NCI-H2107 treated with DMSO at 0.1 percent for 48 hours (cell line): ENCODE results near the gene MCEE.
"Not testable (repeated sequence)": the region's sequence is repeated elsewhere in the genome, so short reads cannot be mapped to it uniquely, and the experiment has no call there.

Source experiments
- DNase-seq: peaks from one replicate; lab custom pipeline; 2025; ENCODE audit not compliant: unreplicated experiment; lab: John Stamatoyannopoulos, UW

The MCEE gene

DNA sequence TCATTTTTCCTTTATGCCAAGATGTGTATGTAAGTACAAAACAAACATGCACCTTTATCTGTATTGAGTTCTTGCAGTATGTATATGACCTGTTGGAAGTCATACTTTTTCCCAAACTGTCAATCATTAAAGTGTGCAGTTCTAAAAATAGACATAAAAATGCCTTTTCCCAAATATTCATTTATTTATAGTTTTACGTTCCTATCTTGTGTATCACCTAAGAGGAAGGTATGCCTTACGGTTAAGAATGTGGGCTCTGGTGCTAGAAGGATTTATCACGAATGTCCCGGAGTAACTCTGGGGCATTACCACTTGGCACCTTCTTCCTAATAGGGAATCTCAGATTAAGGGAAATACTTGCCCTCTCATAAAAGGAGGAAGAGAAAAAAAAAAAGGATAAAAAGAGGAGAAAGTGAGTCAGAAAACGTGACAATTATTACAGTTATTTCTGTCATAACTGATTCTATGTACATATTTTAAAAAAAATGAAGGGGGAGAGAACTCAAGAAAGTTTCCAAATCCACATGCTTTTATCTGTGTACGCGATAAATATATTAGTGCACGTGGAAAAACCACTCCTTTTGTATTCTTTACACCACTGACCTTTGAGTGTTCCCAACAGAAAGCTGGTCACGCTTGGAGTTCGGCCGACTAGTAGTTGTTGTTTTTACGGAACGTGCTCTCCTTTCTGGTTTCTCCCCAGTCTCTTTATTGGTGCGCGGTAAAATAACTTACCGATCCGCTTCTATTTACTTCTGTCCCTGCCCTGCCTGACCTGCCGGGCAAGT lies 721 bp downstream of the MCEE start:
- no peak for DNase-seq

DNA sequence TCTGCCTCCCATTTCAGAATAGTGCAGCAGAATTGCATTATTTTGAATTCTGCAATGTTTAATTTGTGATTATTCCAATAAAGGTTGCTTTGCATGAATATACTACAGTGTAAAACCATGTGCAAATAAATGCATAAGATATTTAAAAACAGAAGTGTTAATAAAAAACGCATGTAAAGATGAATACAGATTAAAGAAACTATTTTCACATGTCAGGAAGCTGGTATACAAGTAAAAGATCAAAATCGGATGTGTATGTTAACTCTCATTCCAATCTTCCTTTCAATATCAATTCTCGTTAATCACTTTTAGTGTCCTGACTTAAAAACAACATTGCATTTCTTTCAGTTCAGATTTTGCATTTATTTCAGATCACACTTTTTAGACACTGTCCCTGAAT lies 3.1 kb downstream of the MCEE start:
- DNase-seq, result no peak

DNA sequence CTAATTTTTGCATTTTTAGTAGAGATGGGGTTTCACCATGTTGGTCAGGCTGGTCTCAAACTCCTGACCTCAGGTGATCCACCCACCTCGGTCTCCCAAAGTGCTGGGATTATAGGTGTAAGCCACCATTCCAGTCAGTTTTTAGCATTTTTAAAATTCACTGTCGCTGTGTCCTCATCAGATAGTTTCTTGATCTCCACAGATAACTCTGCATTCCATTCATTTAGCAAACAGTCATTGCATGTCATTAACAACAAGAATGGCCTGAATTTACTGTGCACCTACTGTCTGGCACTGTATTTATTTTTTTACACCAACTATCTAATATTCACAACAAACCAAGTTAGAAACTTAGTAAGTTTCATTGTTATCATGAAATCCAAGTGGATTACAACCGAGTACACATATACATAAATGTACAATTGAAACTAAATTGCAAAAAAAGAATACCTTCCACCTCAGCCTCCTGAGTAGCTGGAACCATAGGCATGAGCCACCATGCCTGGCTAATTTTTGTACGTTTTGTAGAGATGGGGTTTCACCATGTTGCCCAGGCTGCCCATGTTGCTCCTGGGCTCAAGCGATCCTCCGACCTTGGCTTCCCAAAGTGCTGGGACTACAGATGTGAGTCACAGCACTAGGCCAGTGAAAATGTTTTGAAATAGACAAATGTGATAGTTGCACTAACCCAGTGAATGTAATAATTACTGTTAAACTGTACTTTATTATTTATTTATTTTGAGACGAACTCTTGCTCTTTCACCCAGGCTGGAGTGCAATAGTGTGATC lies 4.3 kb downstream of the MCEE start:
- DNase-seq, result no peak

DNA sequence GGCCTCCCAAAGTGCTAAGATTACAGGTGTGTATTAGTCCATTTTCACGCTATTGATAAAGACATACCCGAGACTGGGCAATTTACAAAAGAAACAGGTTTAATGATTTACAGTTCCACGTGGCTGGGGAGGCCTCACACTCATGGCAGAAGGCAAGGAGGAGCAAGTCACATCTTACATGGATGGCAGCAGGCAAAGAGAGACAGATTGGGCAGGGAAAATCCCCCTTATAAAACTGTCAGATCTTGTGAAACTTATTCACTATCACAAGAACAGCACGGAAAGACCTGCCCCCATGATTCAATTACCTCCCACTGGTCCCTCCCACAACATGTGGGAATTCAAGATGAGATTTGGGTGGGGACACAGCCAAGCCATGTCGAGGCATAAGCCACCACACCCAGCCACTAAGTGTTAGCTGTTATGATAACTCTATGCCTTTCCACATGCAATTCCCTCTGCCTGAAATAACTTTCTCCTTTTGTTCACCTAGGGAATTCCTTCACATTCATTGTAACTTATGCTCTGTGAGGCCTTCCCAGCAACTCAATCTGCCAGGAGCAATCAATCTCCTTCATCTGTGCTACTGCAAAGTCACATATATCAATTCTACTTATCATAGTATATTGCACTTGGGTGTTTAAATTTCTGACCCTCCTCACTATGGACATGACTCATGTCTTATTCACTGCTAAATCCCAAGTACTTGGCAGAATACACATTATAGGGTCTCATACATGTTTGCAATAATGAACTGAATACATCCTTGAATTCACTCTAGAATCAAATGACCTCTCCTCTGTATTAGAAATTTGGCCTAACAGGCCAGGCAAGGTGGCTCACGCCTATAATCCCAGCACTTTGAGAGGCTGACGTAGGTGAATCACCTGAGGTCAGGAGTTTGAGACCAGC lies 7.4 kb downstream of the MCEE start:
- no peak for DNase-seq

DNA sequence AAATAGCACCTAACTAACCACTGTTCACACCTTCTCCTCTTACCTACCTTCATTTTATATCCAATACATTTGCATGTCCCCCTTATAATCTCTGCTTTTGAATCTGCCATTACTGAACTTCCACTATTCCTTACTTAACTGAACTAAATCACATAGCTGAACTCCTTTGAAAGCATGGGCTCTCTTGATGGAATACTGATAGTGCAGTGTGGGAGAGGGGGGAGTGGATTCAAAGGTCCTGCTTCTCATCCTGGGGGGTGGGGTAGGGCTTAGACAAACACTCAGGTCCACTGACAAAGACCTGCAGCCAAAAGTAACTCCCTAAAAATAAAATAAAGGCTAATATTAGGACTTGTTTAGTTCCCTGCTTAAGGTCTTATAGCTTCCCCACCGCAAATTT lies 8.6 kb downstream of the MCEE start:
- no peak for DNase-seq

DNA sequence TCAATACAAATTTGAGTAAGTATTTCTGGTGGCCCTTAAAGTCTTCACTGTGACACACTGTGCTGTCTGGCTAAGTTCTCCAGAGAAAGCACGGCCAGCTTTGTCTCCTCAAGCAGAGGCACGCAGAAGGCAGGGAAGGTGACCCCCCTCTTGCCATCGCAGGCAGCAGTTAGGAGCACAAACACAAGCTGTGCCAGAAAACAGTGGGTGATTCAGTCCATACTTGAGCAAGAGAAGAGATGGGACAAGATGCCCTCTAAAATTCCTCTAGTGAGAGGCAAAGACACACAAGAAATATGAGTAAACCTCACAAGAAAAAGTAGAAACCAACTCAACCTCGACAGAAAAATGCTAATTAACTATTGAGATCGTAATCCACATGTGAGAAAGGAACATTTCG lies 9.8 kb downstream of the MCEE start:
- no peak for DNase-seq

DNA sequence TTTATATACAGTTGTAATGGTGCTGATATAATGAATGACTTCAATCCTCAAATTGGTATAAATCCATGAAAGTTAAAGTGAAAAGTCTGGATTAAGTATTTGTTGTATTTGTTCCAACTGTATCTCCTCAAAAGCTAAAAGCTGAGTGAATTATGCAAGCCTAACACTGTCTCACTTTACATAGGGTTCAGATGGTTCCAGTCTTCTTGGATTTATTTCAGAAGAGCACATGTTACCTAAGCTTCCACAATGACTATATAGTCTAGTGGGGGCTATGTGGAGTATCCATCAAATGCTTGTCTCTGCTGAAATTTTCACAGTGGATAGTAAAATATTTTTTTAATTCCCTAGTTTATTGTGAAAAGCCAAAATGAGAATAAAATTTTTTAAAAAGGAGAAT lies 13.0 kb downstream of the MCEE start:
- no peak for DNase-seq

DNA sequence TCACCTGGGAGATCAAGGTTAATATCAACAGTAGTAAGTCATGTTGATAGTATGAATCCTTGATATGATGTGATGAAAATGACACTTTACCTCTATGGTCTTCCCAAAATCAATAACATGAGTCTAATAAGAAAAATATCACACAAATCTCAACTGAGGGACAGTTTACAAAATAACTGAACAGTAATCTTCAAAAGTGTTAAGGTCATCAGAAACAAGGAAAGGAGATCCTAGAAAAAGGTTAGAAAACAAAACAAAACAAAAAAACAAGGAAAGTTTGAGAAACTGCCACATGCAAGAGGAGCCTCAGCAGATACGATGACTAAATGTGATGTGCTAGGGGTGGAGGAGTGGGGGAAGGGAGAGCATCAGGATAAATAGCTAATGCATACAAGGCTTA lies 16.2 kb downstream of the MCEE start:
- no peak for DNase-seq

DNA sequence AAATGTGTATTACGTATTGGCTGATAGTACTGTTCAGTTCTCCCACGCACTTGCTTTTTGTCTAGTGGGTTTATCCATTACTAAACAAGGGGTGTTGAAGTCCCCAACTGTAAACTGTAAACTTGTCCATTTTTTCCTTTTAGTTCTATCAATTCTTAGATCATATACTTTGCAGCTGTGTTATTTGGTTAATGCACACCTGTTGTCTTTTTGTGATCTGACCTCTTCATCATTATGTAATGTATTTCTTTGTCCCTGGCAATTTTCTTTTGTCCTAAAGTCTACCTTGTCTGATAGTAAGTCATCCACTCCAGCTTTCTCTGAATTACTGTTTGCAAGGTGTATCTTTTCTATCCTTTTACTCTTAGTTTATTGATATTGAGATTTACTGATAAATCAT lies 21.9 kb downstream of the MCEE start:
- DNase-seq, result no peak

DNA sequence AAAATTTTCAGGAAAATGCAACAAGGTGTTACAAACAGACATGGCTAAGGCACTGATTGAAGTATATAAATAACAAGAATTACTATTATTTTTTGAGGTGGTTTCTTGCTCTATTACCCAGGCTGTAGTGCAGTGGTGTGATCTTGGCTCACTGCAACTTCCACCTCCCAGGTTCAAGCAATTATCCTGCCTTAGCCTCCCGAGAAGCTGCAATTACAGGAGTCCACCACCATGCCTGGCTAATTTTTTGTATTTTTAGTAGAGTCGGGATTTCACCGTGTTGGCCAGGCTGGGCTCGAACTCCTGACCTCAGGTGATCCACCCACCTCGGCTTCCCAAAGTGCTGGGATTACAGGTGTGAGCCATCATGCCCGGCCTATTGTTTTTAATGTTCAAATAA lies 23.6 kb downstream of the MCEE start:
- not testable (repeated sequence) for DNase-seq

DNA sequence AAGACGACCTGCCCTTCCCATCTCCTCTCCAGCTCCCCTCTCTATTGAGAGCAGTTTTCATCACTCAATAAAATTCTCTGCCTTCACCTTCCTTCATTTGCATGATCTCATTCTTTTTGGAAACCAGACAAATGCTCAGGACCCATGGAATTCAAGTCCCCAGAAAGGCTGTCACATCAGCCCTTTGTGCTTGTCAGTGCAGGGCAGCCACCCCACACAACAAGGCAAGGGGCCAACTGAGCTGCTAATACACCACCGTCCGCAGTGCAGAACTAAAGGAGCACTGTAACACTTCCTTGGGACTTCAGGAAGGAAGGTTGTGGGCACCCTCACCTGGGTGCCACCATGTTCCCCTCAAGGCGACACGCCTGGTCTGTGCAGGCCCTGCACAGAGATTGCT lies 26.2 kb downstream of the MCEE start:
- no peak for DNase-seq

DNA sequence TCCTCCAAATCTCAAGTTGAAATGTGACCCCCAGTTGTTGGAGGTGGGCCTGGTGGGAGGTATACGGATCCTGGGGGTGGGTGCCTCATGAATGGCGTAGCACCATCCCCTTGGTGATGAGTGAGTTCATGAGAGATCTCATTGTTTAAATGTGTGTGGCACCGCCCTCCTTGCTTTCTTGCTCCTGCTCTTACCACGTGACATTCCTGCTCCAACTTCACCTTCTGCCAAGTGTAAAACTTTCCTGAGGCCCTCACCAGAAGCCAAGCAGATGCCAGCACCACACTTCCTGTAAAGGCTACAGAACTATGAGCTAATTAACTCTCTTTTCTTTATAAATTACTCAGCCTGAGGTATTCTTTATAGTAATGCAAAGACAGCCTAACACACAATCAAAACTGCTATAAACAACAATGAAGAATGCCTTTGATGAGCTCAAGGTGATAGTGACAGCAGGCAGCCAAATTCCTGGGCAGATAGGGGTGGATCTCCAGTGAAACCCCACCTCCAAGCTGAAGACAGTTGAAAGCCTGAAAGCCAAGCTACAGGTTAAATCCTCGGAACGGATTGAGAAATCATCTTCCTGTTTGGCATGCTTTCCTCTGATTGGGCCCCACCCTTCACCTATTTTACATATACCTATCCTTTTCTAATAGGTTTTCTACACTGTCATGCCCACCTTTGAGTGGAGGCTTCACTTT lies 26.9 kb downstream of the MCEE start:
- no peak for DNase-seq

DNA sequence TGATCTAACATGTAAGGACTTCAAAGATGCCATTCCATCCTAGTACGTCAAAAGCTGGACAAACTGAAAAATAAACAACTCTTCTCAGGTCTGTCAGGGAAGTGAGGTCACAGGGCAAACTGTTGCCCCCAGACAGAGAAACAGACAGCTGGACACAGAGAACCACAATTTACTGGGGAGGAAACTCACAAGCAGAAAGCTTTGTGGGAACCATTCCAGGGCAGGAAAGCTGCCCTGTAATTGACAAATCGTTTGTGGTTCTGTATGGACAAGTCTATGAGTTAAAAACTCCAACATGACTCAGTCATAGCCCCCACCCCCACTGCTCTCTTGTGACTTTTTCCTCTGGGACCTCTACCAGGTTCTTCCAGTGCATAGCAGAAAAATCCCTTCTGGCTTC lies 28.4 kb downstream of the MCEE start:
- no peak for DNase-seq

DNA sequence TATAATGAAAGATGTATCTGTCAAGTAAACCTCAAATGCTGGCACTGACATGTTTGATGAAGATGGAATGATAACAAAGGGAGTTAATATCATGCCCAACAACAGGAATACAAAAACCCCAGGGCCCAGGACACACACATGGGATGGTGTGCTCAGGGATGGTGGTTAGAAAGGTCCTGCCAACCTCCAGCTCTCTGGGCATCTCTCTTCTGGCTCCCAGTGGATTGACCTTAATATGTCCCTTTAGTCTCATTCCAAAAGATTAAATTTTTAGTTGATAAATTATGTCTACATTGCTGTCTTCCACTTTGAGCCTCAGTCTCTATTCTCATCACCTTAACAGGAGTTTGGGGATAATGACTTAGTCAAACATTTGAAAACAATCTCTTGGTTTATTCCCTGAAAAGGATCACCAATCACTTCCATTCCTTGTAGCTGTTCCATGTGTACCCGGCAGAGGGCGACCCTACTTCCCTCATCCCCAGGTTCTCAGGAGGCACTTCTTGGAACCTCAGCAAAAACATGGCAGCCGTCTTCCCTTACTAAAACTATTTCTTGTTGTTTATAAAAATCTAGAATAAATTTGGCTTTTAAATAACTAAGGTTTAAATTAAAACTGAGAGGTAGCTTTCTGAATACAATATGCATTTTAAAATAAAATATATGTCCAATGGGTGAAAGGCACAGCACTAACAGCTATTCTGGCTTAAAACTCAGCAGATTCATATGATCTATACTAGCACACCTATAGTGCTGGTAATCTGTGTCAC lies 29.6 kb downstream of the MCEE start:
- DNase-seq, result peak; percentile 44

DNA sequence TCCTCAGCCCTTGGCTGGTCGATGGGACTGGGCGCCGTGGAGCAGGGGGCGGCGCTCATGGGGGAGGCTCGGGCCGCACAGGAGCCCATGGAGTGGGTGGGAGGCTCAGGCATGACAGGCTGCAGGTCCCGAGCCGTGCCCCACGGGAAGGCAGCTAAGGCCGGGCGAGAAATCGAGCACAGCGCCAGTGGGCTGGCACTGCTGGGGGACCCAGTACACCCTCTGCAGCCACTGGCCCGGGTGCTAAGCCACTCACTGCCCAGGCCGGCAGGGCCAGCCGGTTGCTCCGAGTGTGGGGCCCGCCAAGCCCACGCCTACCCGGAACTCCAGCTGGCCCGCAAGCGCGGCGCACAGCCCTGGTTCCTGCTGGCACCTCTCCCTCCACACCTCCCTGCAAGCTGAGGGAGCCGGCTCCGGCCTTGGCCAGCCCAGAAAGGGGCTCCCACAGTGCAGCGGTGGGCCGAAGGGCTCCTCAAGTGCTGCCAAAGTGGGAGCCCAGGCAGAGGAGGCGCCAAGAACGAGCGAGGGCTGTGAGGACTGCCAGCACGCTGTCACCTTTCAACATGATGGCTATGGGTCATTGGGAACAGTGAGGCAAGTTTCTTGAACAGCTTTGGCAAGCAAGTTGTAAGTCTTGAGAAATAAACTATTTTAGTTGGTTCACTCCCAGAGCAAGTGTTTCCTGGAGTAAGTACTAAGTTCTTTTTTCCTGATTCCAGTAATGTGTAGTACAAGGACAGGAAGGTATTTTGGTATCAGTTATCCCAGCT lies 37.4 kb downstream of the MCEE start:
- not testable (repeated sequence) for DNase-seq

DNA sequence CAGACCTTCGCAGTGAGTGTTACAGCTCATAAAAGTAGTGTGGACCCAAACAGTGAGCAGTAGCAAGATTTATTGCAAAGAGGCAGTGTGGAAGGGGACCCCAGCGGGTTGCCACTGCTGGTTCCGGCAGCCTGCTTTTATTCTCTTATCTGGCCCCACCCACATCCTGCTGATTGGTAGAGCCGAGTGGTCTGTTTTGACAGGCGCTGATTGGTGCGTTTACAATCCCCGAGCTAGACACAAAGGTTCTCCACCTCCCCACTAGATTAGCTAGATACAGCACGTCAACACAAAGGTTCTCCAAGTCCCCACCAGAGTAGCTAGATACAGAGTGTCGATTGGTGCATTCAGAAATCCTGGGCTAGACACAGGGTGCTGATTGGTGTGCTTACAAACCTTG lies 38.2 kb downstream of the MCEE start:
- DNase-seq, result not testable (repeated sequence)

DNA sequence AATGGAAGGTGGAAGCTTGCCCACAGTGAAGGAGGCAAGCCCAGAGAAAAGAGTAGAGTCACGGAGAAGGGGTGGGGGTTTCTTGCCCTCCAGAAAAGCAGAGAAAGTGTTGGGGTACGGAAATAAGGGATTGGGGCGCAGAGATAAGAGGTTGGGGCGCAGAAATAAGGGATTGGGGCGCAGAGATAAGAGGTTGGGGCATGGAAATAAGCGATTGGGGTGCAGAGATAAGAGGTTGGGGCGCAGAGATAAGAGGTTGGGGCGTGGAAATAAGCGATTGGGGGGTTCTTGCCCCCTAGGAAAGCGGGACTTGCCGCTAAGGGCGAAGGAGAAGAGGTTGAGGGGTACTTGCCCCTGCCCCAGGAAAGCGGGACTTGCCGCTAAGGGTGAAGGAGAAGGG lies 40.6 kb downstream of the MCEE start:
- not testable (repeated sequence) for DNase-seq

DNA sequence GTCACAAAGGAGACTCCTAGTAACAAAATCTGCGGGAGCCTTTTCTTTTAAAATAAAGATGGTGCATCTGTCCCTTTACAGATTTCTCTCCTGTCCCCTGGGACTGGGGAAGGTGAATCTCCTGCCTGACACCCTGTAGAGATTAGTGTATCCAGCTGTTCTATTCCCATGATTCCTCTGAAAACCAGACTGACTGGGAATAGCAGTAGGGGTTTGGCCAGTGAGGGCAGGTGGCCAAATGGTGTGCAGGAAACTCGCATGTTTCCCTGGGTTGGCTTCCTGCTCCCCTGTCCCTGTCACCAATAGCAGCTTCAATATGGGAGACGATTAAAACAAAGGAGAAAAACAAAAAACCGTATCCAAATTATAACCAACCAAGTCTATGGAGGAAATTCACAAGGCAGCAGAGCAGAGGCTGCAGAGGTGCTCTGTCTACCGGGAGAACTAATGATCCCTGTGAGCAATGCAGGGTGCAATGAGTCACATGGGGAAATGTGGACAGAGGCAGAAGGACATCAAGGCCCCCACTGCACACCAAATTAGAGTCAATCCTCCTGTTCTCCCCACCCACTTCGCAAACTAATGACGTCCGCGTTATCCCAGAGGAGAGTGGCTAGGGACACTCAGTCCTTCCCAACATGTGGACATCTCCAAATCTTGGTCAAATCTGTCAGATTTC lies 44.6 kb downstream of the MCEE start:
- not testable (repeated sequence) for DNase-seq
